Posterior vena cava (tissue), 2 donors: ENCODE data around the gene CRIM1. TPM values are rescaled to one million over a fixed set of nuclear protein-coding genes. Genes with fewer than 3 reads are reported as not detected.

Source experiments
- total RNA-seq, 2 donors: library from RNA; stranded (reverse); fragmentation: NEBNext Ultra II Directional; extraction: Animal tissue kit (Norgen Biotek cat#: 25700); gene quantifications; one replicate each; pipeline ENCODE4 v1.2.1, GENCODE V29; 2021
- donor health status: DM: yes; HTN: yes; CAD: no.
- donor health status: DM: yes; HTN: yes; CAD: no.

CRIM1 gene
- total RNA-seq, 2 donors from 2014 or later, result 103 to 143 TPM

Other genes starting within 250 kb of the CRIM1 start
- 10 to 100 TPM; 63.6 to 83.3 TPM for gene FEZ2, start 242.4 kb downstream of the CRIM1 start, total RNA-seq